Fibroblast of lung (primary cell): ENCODE data around the gene ERVFRD-1. TPM values are rescaled to one million over a fixed set of nuclear protein-coding genes. Genes with fewer than 3 reads are reported as not detected.

Experiments
- DNase-seq, 2 donors: peaks; one replicate each; pipeline versions ENCODE4 v3.0.0 to v3.0.0-alpha.2; 2010; ENCODE audit warnings: low read depth in 2 of 2
- H2AFZ ChIP-seq: 2 replicates; pipeline ENCODE4 v1.5.1; 2012; ENCODE audit warnings: low read length, control low read depth, inconsistent platforms
- H3K27ac ChIP-seq: 2 replicates; pipeline ENCODE4 v1.5.1; 2011; ENCODE audit warnings: low read length, control low read depth; ENCODE audit not compliant: insufficient read depth
- H3K27me3 ChIP-seq: 2 replicates; pipeline ENCODE4 v1.5.1; 2011; ENCODE audit warnings: mild to moderate bottlenecking, low read length; ENCODE audit not compliant: control insufficient read depth, insufficient read depth
- H3K36me3 ChIP-seq: 2 replicates; pipeline ENCODE4 v1.5.1; 2011; ENCODE audit warnings: low read length; ENCODE audit not compliant: control insufficient read depth, insufficient read depth
- H3K4me1 ChIP-seq: 2 replicates; pipeline ENCODE4 v1.5.1; 2011; ENCODE audit warnings: low read length; ENCODE audit not compliant: control insufficient read depth, insufficient read depth; ENCODE audit errors: extremely low read depth
- H3K4me2 ChIP-seq: 2 replicates; pipeline ENCODE4 v1.5.1; 2011; ENCODE audit warnings: low read length, control low read depth; ENCODE audit not compliant: insufficient read depth; ENCODE audit errors: extremely low read depth
- H3K4me3 ChIP-seq, 4 experiments: fragments of 200-600 bp in 1 of 4; sonication (generic) in 1 of 4; replicated peaks in 1 of 4; 2 replicates each; pipeline ENCODE4 v1.5.1; 2011 to 2016; ENCODE audit warnings: low read length in 4 of 4, low read depth in 3 of 4, mild to moderate bottlenecking in 3 of 4, control low read depth in 2 of 4, inconsistent platforms in 1 of 4, mixed read lengths in 1 of 4; ENCODE audit not compliant: insufficient read depth in 1 of 4; ENCODE audit errors: control extremely low read depth in 1 of 4
- H3K79me2 ChIP-seq: 2 replicates; pipeline ENCODE4 v1.5.1; 2012; ENCODE audit warnings: mild to moderate bottlenecking, low read length, inconsistent platforms; ENCODE audit not compliant: control insufficient read depth, insufficient read depth
- H3K9ac ChIP-seq: 2 replicates; pipeline ENCODE4 v1.5.1; 2011; ENCODE audit warnings: mild to moderate bottlenecking, low read length, control low read depth; ENCODE audit not compliant: insufficient read depth
- H3K9me3 ChIP-seq: 2 replicates; pipeline ENCODE4 v1.5.1; 2012; ENCODE audit warnings: low read depth, low read length; ENCODE audit not compliant: control insufficient read depth, insufficient read depth
- H4K20me1 ChIP-seq: 2 replicates; pipeline ENCODE4 v1.5.1; 2011; ENCODE audit warnings: low read length; ENCODE audit not compliant: control insufficient read depth, insufficient read depth; ENCODE audit errors: extremely low read depth
- EZH2 ChIP-seq: IDR thresholded peaks from 2 replicates; pipeline ENCODE4 v1.5.1; 2012; ENCODE audit warnings: low read length, control low read depth, mild to moderate bottlenecking; ENCODE audit errors: missing control alignments
- polyA plus RNA-seq, 2 donors: library from polyadenylated mRNA; depleted of rRNA in 1 of 2; stranded (reverse) in 1 of 2; unstranded in 1 of 2; fragments of >200 nt; gene quantifications; 2 replicates each; pipeline ENCODE4 v1.2.1, GENCODE V29; 2011 to 2012; ENCODE audit warnings: missing spikeins in 1 of 2
- total RNA-seq: library from RNA; depleted of rRNA; stranded (reverse); fragments of >200 nt; gene quantifications from 2 replicates; pipeline ENCODE4 v1.2.1, GENCODE V29; 2014
- TF ChIP-seq, protein P1 (sequence below), 2 donors: IDR thresholded peaks in 1 of 2; conservative IDR thresholded peaks in 1 of 2; 1 replicate in 1 of 2; 2 replicates in 1 of 2; pipeline ENCODE4 v1.5.1; 2011 to 2012; ENCODE audit warnings: low read length in 2 of 2, control low read depth in 1 of 2, inconsistent platforms in 1 of 2, low read depth in 1 of 2, mild to moderate bottlenecking in 1 of 2

Gene ERVFRD-1
- total and polyA plus RNA-seq, 2 donors (not counting 1 experiment from before 2014, with no cell fraction given): not detected

- Histone ChIP-seq H4K20me1 (no peaks in the 10 kb centered on the region), H3K79me2 (peaks cover 7% of the 10 kb centered on the region)
Measured at GRCh38 chr6:11129908-11130565, 18.5 kb upstream of the ERVFRD-1 start.

DNA sequence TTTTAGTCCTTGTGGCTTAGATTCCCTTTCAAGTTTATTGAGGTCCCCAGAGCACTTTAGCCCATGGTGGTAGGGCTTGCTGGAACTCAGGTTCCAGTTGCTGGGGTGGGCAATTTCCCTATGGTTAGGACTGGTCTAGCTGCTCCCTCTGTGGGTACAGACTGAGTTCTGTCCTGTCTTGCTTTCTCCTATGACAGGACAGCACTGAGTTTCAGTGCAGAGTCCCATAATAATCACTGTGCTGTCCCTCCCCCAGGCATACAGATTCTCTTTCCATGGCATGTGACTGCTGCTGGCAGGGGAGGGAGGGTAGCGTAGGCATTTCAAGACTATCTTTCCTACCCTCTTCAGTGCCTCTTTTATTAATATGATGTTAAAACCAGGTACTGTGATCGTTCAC is 17.1 kb upstream of the ERVFRD-1 start:
- Histone ChIP-seq H3K27me3 (no peaks in the 10 kb centered on the region), H2AFZ (no peak overlapping the region), H3K4me3 (no peak overlapping the region), H3K79me2 (peaks cover 7% of the 10 kb centered on the region), H3K9me3 (no peaks in the 10 kb centered on the region), H3K9ac (no peak overlapping the region), H3K4me2 (no peak overlapping the region), H3K27ac (no peak overlapping the region), H4K20me1 (no peaks in the 10 kb centered on the region), H3K4me1 (no peaks in the 10 kb centered on the region), H3K36me3 (no peaks in the 10 kb centered on the region)
- TF ChIP-seq, protein P1, sequence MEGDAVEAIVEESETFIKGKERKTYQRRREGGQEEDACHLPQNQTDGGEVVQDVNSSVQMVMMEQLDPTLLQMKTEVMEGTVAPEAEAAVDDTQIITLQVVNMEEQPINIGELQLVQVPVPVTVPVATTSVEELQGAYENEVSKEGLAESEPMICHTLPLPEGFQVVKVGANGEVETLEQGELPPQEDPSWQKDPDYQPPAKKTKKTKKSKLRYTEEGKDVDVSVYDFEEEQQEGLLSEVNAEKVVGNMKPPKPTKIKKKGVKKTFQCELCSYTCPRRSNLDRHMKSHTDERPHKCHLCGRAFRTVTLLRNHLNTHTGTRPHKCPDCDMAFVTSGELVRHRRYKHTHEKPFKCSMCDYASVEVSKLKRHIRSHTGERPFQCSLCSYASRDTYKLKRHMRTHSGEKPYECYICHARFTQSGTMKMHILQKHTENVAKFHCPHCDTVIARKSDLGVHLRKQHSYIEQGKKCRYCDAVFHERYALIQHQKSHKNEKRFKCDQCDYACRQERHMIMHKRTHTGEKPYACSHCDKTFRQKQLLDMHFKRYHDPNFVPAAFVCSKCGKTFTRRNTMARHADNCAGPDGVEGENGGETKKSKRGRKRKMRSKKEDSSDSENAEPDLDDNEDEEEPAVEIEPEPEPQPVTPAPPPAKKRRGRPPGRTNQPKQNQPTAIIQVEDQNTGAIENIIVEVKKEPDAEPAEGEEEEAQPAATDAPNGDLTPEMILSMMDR (conservative IDR thresholded peaks at IDR 0.05 in 1 of 2, IDR thresholded peaks at IDR 0.05 in 1 of 2; ENCODE audit: low read depth in 1 of 2, low read length in 2 of 2): no peak
- TF ChIP-seq EZH2: no peak
- no peak for DNase-seq

More at GRCh38 chr6:11129908-11130565, 18.5 kb upstream of the ERVFRD-1 start:
- Histone ChIP-seq H3K27ac (no peak overlapping the region), H2AFZ (no peak overlapping the region), H3K36me3 (peaks cover 1% of the 10 kb centered on the region), H3K4me3 (no peak overlapping the region), H3K4me1 (no peaks in the 10 kb centered on the region), H3K9me3 (no peaks in the 10 kb centered on the region), H3K27me3 (no peaks in the 10 kb centered on the region), H3K4me2 (no peak overlapping the region), H3K9ac (no peak overlapping the region)
- TF ChIP-seq, protein P1 (conservative IDR thresholded peaks at IDR 0.05 in 1 of 2, IDR thresholded peaks at IDR 0.05 in 1 of 2; ENCODE audit: low read depth in 1 of 2, low read length in 2 of 2): no peak
- no peak for TF ChIP-seq EZH2
- no peak for DNase-seq

DNA sequence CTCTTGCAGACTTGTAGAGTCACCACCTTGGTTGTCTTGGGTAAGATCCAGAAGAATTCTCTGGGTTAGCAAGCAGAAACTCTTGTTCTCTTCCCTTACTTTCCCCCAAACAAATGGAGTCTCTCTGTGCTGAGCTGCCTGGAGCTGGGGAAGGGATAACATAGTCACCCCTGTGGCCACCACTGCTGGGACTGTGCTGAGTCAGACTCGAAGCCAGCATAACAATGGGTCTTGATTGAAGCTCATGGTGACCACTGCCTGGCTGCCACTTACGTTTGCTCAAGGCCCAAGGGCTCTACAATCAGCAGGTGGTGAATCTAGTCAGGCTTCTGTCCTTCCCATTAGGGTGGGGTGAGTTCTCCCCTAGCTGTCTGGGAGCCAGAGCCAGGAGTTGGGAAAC is 15.4 kb upstream of the ERVFRD-1 start:
- Histone ChIP-seq H3K9ac (no peak overlapping the region), H3K4me2 (no peak overlapping the region), H3K9me3 (no peaks in the 10 kb centered on the region), H2AFZ (no peak overlapping the region), H3K4me3 (no peak overlapping the region), H3K36me3 (no peaks in the 10 kb centered on the region), H3K27me3 (no peaks in the 10 kb centered on the region), H3K27ac (no peak overlapping the region), H3K4me1 (no peaks in the 10 kb centered on the region), H3K79me2 (peaks cover 11% of the 10 kb centered on the region), H4K20me1 (no peaks in the 10 kb centered on the region)
- DNase-seq: peak in 1 of 2 donors; percentile 63
- no peak for TF ChIP-seq EZH2
- TF ChIP-seq, protein P1 (conservative IDR thresholded peaks at IDR 0.05 in 1 of 2, IDR thresholded peaks at IDR 0.05 in 1 of 2; ENCODE audit: low read depth in 1 of 2, low read length in 2 of 2): no peak
